GM19025 (cell line): ENCODE results near the gene SLFN13.
"Not testable (repeated sequence)": the region's sequence is repeated elsewhere in the genome, so short reads cannot be mapped to it uniquely, and the experiment has no call there.

Experiments
- ATAC-seq: cut with Tn5 transposase; IDR thresholded peaks from one replicate; pipeline ENCODE4 v1.9.1; 2021; ENCODE audit warnings: mild to moderate bottlenecking, low read depth, moderate library complexity; ENCODE audit not compliant: unreplicated experiment

Gene SLFN13

DNA sequence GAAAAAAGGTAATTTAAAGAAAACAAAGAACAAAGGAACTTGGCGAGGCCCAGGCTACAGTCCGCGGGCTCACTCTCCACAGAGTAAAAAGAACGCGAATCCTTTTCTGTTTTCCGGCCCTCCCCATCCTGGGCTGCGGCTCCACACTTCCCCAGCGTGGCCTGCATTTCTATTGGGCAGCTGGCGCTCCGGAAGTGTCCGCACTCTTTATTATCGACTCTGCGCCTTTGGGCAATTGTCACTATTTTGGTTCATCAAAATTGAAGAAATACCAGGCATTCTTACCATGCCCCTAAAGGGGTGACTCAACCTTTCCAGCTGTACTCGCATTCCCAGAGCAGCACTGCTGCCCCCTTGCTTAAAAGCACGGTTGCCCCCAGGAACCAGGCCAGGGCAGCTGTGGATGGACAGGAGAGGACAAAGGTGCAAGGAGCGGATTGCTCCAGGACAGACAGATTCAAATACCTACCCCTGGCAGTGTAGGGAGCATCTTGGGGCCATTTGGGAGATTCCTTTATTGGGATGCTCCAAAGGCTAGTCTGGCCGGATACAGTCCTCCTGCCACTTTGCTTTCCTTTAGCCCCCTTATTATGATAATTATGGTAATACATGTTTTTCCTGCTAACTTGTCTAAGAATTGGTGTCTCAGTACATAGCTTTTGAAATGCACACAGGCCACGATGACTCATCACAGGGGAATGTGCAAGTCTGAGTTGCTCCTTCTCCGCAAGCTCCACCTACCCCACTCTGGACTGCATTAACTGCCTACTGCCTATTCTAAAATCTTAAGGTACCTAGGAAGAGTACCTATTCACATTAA lies 15.3 kb downstream of the SLFN13 start:
- ATAC-seq, result no peak

DNA sequence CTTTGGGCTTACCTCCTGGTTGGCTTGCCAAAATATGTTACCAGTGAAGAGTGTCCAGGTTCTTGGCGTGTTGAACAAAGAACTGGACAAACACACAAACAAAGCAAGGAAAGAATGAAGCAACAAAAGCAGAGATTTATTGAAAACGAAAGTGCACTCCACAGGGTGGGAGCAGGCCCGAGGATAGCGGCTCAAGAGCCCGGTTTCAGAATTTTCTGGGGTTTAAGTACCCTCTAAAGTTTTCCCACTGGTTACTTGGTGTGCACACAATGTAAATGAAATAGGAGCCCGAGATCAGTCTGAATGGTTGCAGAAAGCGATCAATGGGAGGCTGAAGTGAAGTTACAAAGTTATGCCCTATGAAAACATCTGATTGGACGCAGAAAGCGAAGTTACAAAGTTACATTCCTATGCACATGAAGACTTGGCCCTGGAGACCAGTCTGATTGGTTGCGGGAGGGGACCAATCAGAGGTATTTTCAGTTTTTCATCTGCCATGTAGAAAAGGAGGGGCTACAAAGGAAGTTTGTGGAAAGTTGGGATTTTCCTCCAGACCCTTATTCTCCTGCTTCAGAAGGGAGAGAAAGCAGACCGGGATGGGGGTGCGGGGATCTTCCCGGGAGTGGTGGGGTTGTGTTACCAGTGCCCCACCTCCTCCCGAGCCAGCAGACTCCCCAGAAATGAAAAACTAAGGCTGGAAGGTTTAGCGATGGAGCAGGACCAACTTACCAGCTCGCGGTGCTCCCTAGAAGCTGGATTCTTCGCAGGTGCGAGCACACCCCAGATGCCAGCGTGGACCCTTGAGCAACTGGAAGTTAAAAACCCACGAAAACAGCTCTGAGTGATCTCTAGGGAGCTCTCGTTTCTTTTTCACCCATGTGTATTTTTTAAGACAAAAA lies 16.1 kb downstream of the SLFN13 start, which contains the start of gene SLFN12:
TSS of gene SLFN12 (minus strand) at position 325 of the 899 bp plus-strand sequence. CDS start 9,472 bp downstream, outside the sequence.
- peak; percentile 82 for ATAC-seq

DNA sequence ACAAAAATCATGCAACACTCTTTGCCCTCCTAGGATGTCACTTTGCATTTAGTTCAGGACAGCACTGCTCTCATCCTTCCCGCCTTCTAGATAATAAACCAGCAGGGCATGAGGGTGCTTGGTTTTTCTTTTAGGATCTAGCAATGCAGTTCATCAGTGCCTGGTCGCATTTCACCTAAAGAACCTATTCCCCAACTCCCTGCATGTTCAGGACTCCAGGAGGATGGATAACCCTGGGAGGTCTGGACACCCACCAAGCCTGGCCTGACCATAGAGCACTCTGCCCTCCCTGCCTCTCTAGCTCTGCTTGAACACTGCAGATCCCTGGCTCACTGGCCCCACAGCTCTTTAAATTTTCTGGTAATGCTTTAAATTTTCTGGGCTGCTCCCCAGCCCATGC lies 18.9 kb downstream of the SLFN13 start:
- no peak for ATAC-seq

DNA sequence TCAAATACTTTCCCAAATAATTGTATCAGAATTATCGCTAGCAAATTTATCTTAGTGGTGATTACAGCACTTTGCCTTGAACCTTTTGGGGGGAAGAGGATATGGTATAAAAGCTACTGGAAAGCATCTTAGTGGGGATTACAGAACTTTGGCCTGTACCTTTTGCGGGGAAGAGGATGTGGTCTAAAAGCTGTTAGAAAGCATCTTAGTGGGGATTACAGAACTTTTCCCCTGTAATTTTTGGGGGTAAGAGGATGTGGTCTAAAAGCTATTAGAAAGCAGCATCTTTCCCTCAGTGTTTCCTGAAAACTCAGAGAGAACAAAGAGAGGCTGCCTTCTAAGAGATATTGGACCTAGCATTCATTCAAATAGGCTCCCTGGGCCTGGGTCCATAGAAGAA lies 20.3 kb downstream of the SLFN13 start:
- ATAC-seq, result no peak

DNA sequence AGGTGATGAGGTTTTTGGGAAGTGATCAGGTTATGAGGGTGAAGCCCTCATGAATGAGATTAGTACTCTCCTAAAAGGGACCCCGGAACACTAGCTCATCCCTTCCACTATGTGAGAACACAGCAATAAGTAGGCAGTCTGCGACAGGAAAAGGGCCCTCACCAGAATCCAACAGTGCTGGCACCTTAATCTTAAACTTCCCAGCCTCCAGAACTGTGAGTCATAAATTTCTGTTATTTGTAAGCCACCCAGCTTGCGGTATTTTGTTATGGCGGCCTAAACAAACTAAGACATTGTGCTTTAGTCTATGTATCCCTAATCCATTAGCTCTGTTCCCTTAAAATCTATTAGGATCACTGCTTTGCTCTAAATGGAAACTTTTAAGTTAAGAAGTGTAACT lies 24.8 kb downstream of the SLFN13 start:
- ATAC-seq, result no peak

DNA sequence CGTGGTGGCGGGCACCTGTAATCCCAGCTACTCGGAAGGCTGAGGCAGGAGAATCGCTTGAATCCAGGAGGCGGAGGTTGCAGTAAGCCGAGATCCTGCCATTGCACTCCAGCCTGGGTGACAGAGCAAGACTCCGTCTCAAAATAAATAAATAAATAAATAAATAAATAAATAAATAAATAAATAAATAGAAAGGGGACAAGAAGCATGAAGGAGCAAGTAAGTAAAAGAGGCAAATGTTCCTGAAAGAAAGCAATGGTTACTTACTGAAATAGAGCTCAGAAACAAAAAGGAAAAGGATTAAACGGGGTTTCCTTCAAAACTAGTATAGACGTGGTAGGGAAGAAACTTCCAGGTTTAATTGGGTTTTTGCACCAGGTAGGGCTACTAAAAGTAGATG lies 27.5 kb downstream of the SLFN13 start:
- ATAC-seq, result not testable (repeated sequence)

DNA sequence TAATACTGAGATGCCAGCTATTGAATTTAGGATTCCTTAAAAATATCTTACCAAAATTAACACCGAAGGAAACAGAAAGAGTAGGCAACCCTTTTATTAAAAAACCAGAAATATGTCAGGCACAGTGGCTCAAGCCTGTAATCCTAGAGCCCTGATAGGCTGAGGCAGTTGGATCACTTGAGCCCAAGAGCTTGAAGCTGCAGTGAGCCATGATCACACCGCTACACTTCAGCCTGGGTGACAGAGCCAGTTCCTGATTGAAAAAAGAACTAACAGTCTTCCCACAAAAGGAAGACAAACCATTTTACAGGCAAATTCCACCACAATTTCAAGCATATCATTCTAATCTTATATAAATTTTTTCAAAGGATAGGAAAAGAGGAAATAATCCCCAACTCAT lies 31.9 kb downstream of the SLFN13 start:
- ATAC-seq, result no peak

DNA sequence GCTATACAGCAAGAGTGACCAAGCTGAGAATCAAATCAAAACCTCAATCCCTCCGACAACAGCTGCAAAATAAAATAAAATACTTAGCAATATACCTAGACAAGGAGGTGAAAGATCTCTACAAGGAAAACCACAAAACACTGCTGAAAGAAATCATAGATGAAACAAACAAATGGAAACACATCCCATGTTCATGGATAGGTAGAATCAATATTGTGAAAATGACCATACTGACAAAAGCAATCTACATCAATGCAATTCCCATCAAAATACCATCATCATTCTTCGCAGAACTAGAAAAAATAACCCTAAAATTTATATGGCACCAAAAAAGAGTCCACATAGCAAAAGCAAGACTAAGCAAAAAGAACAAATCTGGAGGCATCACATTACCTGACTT lies 33.9 kb downstream of the SLFN13 start:
- not testable (repeated sequence) for ATAC-seq

DNA sequence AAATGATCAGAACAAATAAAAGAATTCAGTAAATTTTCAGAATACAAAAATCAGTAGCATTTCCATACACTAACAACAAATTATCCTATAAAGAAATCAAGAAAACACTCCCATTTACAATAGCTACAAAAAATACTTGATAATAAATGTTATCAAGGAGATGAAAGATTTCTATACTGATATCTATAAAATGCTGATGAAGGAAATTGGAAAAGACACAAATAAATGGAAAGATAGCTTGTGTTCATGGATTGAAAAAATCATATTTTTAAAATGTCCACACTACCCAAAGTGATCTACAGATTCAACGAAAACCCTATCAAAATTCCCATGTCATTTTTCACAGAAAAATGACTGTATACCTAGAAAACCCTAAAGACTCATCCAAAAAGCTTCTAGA lies 34.3 kb downstream of the SLFN13 start:
- ATAC-seq, result no peak

DNA sequence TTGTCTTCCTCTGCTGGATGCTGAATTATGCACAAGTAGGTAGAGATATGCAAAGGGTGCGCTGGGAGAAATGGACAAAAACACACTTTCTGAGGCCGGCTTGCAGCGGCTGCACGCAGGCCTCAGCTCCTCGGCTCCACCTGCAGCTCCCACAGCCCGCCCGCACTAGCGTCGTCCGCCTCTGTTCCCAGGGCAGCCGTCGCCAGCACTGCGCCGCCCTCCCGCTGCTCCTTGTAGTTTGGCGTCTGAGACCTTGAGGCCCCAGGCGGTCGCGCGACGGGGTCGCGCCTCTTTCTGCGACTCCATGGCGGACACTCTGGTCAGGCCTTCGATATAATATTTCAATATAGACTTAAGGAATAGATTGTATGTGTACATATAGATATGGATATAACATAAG lies 41.0 kb downstream of the SLFN13 start:
- ATAC-seq, result no peak

DNA sequence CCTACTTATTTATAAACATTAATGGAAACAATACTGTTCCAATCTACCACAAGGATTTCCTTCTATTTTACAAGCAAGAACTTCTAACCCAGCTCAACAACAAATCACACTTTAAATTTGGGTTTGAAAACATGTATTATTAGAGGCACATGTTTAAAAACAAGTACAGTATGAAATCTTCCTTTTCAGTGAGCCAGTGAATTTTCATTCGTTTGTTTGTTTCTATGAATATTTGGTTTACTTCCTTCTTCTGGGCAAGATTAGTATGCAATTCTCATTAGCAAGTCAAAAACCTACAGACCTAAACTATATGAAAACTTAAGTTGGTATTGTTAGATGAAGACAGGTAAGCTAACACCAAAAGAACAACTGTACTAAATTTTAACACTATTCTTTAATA lies 42.0 kb downstream of the SLFN13 start:
- ATAC-seq, result no peak

DNA sequence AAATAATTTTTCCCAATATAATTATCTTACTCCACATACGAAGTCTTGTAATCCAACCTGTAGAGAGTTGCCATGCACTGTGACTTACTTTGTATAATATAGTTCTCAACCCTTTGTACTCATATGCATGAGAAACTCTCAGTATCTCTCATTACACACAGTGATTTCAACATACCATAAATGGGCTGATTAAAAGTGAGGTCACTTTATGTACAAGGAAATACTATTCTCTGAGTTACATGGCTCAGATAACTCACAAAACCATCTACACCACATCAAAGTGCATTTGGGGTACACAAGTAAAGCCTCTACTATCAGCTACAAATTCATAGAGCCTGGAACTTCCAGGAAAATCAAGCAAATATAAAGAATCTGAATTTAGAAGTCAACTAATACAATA lies 44.2 kb downstream of the SLFN13 start:
- no peak for ATAC-seq

DNA sequence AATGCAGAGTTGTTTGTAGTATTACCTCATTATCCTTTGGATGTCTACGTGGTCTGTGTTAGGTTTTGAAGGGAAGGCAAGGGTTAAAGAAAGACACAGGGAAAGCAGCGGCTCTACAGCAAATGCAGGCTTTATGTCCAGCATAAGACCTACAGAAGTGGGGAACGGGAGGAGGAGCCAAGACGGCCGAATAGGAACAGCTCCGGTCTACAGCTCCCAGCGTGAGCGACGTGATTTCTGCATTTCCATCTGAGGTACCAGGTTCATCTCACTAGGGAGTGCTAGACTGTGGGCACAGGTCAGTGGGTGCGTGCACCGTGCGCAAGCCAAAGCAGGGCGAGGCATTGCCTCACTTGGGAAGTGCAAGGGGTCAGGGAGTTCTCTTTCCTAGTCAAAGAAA lies 54.8 kb downstream of the SLFN13 start:
- not testable (repeated sequence) for ATAC-seq

DNA sequence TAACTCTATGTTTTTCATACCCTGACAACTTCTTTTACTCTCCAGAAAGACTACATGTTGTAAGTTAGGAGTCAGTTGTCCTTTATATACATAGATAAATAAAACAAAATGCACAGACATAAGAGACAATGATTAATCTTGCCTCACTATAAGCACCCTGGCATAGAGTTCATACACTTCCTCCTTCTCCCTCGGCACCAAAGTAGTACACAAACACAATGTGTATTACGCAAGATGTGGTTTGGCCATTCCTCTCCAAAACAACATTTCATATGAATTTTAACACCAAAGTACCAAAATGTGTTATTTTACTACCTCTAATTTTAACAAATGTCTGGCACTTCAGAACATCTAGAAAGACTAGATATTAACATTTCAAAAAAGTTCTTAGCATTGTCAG lies 57.9 kb downstream of the SLFN13 start:
- ATAC-seq, result no peak

DNA sequence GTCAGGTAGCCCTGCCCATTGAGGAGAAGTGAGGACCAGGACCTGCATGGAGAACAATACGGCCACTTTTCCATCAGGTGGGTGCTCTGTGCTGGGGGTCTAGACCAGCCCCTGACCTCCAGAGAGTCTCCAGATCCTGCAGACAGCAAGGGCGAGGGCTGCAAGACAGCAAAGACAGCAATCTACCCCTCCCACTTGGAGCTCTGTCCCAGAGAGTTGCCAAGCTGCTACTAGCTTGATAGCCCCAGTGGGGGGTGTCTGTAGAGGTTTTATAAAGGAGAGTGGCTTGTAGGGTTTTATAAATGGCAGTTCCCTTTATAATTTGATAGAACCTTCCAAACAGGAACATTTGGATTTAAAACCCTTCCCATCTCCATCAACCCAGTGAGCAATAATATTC lies 58.4 kb downstream of the SLFN13 start:
- no peak for ATAC-seq

DNA sequence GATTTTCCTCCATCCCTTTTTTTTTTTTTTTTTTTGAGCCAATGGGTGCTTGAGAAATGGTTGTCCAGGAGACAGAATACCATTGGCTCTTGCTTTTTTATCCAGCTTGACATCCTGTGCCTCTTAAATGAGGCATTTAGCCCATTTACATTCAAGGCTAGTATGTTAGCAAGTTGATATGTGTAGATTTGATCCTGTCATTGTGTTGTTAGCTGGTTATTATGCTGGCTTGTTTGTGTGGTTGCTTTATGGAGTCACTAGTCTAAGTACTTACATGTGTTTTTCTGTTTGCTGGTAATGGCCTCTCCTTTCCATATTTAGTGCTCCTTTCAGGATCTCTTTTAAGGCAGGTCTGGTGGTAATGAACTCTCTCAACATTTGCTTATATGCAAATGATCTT lies 61.1 kb downstream of the SLFN13 start:
- no peak for ATAC-seq
